Ectodermal cell (in vitro differentiated cells): ENCODE measurements around the gene CDHR1.
"Not testable (repeated sequence)": the region's sequence is repeated elsewhere in the genome, so short reads cannot be mapped to it uniquely, and the experiment has no call there.

Experiments used
- H3K27ac ChIP-seq: 2 replicates; pipeline ENCODE4 v1.7.0; 2013; ENCODE audit warnings: mild to moderate bottlenecking, low read depth, low read length; ENCODE audit not compliant: insufficient read depth, poor library complexity, severe bottlenecking
- H3K27me3 ChIP-seq: 2 replicates; pipeline ENCODE4 v1.7.0; 2013; ENCODE audit warnings: mild to moderate bottlenecking, low read length; ENCODE audit not compliant: insufficient read depth, control insufficient read depth, poor library complexity, severe bottlenecking
- H3K36me3 ChIP-seq: one replicate; pipeline ENCODE4 v1.7.0; 2013; ENCODE audit warnings: low read length; ENCODE audit not compliant: control insufficient read depth, insufficient read depth
- H3K4me1 ChIP-seq: one replicate; pipeline ENCODE4 v1.7.0; 2013; ENCODE audit warnings: low read length; ENCODE audit not compliant: control insufficient read depth, insufficient read depth
- H3K4me3 ChIP-seq: 2 replicates; pipeline ENCODE4 v1.7.0; 2013; ENCODE audit warnings: low read depth, low read length, control low read depth; ENCODE audit not compliant: insufficient read depth
- H3K9me3 ChIP-seq: 2 replicates; pipeline ENCODE4 v1.7.0; 2013; ENCODE audit warnings: mild to moderate bottlenecking, low read length, moderate library complexity; ENCODE audit not compliant: control insufficient read depth
- WGBS, 2 experiments: methylation state at CpG; one replicate each; pipeline ENCODE4 v1.1.7; 2013; ENCODE audit warnings: missing lambda C conversion rate in 2 of 2; 5-methylcytosine and 5-hydroxymethylcytosine counted together

The CDHR1 gene

GRCh38 chr10:84172467-84173356 lies 21.6 kb upstream of the CDHR1 start:
- WGBS, 2 experiments = 92 to 94% methylated on average over 9 of the region's 9 CpGs
- Histone ChIP-seq H3K4me3 (no peak overlapping the region), H3K27ac (no peak overlapping the region), H3K9me3 (no peaks in the 10 kb centered on the region), H3K4me1 (no peaks in the 10 kb centered on the region), H3K36me3 (no peaks in the 10 kb centered on the region), H3K27me3 (no peaks in the 10 kb centered on the region)

GRCh38 chr10:84173501-84173929 lies 20.8 kb upstream of the CDHR1 start, which contains the start of gene GPR15LG:
Gene GPR15LG (plus strand): TSS chr10:84173801. CDS start chr10:84173852, 51 bp downstream.
- no peaks in the 10 kb centered on the region for H3K27me3 ChIP-seq
- no peaks in the 10 kb centered on the region for H3K9me3 ChIP-seq
- H3K27ac ChIP-seq = no peak within 1 kb of the TSS
- H3K4me1 ChIP-seq = no peaks in the 10 kb centered on the region
- WGBS, 2 experiments = 95% methylated on average over 2 of the region's 2 CpGs
- no peaks in the 10 kb centered on the region for H3K36me3 ChIP-seq
- no peak within 1 kb of the TSS for H3K4me3 ChIP-seq

- H3K9me3 ChIP-seq = no peaks in the 10 kb centered on the region
- WGBS, 2 experiments = 91 to 94% methylated on average over 6 of the region's 6 CpGs
- H3K4me1 ChIP-seq = no peaks in the 10 kb centered on the region
- H3K36me3 ChIP-seq = no peaks in the 10 kb centered on the region
- H3K4me3 ChIP-seq = no peak overlapping the region
- no peaks in the 10 kb centered on the region for H3K27me3 ChIP-seq
- H3K27ac ChIP-seq = no peak overlapping the region
Measured at GRCh38 chr10:84175436-84175835, 18.9 kb upstream of the CDHR1 start.

DNA sequence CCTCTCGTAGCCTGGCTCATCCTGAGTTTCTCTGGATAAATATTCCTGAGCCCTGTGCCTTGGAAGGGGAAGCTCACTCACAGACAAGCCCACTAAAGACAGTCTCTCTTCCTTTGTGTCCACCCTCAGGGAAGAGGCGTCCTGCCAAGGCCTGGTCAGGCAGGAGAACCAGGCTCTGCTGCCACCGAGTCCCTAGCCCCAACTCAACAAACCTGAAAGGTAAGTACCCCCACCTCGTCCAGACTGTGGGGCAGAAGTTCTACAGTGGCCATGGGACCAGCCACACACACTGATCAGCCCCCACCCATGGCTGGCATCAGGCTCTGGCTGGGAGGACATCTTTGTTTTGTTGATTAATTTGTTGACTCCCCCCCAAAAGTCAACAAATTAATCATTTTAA lies 18.0 kb upstream of the CDHR1 start:
- H3K4me3 ChIP-seq = no peak overlapping the region

GRCh38 chr10:84176836-84177474 lies 17.4 kb upstream of the CDHR1 start:
- Histone ChIP-seq H3K27ac (no peak overlapping the region), H3K36me3 (no peaks in the 10 kb centered on the region), H3K9me3 (no peaks in the 10 kb centered on the region), H3K4me1 (no peaks in the 10 kb centered on the region), H3K27me3 (no peaks in the 10 kb centered on the region), H3K4me3 (no peak overlapping the region)
- 89% methylated on average over 4 of the region's 4 CpGs for WGBS, 2 experiments

More for the DNA sequence above, 18.0 kb upstream of the CDHR1 start:
- Histone ChIP-seq H3K36me3 (no peaks in the 10 kb centered on the region), H3K4me1 (no peaks in the 10 kb centered on the region), H3K27me3 (no peaks in the 10 kb centered on the region), H3K9me3 (no peaks in the 10 kb centered on the region), H3K27ac (no peak overlapping the region)
- WGBS, 2 experiments = 83 to 85% methylated on average over 4 of the region's 4 CpGs

DNA sequence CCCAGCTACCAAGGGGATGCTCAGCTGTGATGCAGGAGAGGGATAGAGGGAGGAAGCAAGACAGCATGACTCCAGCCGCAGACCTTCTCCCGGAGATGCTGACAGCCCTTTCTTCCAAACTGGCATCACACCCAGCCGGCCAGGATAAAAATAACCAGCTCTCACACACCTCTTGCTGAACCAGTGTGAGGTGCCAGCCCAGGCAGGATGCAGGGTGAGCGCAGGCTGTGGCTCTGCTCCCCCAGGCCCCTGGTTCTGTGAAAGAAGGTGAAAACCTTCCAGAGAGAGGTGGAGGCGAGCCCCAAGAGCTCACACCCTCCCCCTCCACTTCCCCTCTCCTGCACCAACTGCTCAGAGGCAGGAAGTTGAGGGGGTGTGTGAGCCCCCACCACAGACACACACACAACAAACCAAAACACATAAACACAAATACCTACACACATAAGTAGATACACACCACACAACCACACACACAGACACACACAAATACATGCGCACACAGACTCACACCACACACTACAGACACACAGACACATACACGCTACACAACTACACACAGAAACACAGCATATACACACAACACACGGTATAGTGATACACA lies 16.7 kb upstream of the CDHR1 start:
- Histone ChIP-seq H3K27ac (no peak overlapping the region), H3K4me1 (no peaks in the 10 kb centered on the region), H3K36me3 (no peaks in the 10 kb centered on the region), H3K4me3 (no peak overlapping the region), H3K9me3 (no peaks in the 10 kb centered on the region), H3K27me3 (no peaks in the 10 kb centered on the region)
- WGBS, 2 experiments = 86 to 91% methylated on average over 8 of the region's 8 CpGs

DNA sequence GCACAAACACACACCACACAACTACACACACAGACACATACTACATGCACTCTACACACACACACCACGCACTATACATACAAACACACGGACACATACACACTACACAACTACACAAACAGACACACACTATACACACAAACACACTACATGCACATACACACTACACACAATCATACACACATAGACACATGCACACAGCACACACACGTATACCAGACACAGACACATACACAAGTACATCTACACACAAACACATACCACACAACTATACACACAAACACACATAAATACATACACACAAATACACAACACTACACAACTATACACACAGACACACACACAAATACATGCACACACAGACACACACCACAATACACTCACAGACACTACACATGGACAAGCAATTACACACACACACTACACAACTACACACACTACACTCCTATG lies 16.2 kb upstream of the CDHR1 start:
- Histone ChIP-seq H3K4me3 (no peak overlapping the region), H3K27me3 (no peaks in the 10 kb centered on the region), H3K36me3 (no peaks in the 10 kb centered on the region), H3K27ac (no peak overlapping the region), H3K9me3 (no peaks in the 10 kb centered on the region), H3K4me1 (no peaks in the 10 kb centered on the region)
- 83 to 91% methylated on average over 3 of the region's 3 CpGs for WGBS, 2 experiments

DNA sequence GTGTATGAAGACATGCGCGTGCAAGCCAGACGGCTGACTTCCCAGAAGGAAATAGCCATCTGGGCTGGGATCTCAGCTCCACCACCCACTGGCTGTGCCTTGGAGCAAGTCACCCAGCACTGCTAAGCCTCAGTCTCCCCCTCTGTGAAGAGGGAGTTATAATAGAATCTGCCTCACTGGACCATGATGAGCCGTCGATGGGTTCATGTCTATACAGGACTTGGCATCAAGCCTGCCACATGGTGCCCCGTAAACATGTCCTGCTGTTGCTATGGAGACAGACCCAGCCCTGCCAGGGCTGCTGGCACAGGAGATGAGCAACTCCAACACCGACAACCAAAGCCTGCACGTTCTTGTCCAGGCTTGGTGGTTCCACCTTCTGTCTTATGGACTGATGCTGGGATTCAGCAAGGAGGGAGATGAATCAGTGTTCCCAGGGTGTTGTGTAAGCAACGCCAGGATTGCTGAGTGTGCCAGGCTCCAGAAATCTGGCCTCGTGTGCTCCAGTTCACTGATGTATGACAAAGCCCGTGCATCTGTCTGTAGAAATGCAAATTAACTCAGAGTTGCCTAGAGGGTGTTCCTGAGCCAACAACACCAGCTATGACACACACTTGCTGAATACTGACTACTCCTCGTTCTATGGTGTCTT lies 15.2 kb upstream of the CDHR1 start:
- Histone ChIP-seq H3K9me3 (no peaks in the 10 kb centered on the region), H3K27me3 (no peaks in the 10 kb centered on the region), H3K4me3 (no peak overlapping the region), H3K36me3 (no peaks in the 10 kb centered on the region), H3K27ac (no peak overlapping the region), H3K4me1 (no peaks in the 10 kb centered on the region)
- 80 to 82% methylated on average over 12 of the region's 12 CpGs for WGBS, 2 experiments

- H3K4me1 ChIP-seq, H3K36me3 ChIP-seq, H3K9me3 ChIP-seq, H3K4me3 ChIP-seq, H3K27me3 ChIP-seq, H3K27ac ChIP-seq: not testable (repeated sequence)
- 90 to 93% methylated on average over 17 to 21 of the region's 22 CpGs for WGBS, 2 experiments
Measured at GRCh38 chr10:84180386-84180785, 14.0 kb upstream of the CDHR1 start.

- WGBS, 2 experiments = 94 to 96% methylated on average over 5 of the region's 5 CpGs
- Histone ChIP-seq H3K36me3 (no peaks in the 10 kb centered on the region), H3K4me3 (no peak overlapping the region), H3K27ac (no peak overlapping the region), H3K27me3 (no peaks in the 10 kb centered on the region), H3K9me3 (no peaks in the 10 kb centered on the region), H3K4me1 (no peaks in the 10 kb centered on the region)
Measured at GRCh38 chr10:84181631-84182030, 12.7 kb upstream of the CDHR1 start.
